HG03196 (cell line): Measurements from ENCODE around the gene OMP.
A peak's percentile ranks its signal among the peaks of the same experiment; 100 is the strongest.
"Not testable (repeated sequence)": the region's sequence is repeated elsewhere in the genome, so short reads cannot be mapped to it uniquely, and the experiment has no call there.

Experiments used
- ATAC-seq: cut with Tn5 transposase; IDR thresholded peaks from one replicate; pipeline ENCODE4 v1.9.1; 2021; ENCODE audit not compliant: unreplicated experiment

The OMP gene

GRCh38 chr11:77085652-77086051, 17.0 kb upstream of the OMP start:
- no peak for ATAC-seq

- no peak for ATAC-seq
These were observed 15.8 kb upstream of the OMP start for GRCh38 chr11:77086521-77087472.

DNA sequence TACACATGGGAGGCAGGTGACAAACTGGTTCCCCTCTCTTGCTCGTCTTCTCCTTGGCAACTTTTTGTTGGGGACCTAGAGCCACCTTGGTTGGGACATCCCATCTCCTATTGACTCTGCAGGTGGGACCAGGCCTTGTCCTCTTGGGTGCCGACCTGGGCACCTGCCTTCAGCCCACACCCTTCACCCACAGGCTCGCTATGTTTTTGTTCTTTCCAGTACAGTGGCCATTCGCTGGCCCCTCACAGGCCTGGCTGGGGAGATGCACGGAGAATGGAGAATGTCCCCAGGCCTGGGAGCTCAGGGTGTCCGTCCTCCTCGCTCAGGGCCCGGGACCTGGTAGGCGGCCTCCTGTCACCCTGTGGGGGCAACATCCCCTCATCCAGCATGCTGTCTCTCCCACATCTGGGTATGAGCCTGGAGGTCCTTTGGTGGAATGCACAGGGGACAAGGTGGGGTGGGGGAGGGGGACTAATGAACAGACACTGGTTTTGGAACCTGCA, 14.9 kb upstream of the OMP start:
- no peak for ATAC-seq

DNA sequence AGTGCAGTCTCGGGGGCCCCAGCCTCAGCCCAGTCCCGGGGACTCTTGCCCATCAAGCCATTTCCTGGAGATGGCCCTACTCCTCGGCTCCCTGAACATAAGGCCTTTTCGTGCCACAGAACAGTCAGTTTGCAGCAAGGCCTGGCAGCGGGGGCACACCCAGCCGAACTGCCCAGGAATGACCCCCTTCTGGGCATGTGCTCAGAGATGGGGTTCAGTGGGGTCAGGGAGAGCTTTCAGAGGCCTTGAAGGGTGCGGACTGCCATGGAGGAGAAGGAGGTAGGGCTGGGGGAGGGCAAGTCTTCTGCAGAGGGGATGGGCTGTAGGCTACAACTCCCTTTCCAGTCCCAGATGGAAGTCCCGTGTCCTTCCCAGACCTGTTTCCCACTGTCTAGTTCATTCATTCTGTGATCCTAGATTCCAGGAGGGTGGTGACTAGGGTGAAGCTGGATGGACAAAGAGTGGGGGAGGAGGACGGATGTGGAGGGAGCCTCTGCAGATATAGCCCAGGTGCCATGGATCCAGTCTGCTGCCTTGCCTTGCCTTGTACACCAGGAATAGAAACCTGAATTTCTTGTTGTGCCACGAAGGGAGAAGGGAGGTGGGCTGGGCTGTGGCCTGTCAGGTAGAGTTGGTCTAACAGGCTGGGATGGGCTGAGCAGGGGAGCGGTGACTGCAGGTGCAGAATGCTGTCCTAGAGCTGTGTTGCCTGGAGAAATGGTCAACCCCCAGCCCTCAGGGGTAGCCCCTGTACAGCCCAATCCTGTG, 14.2 kb upstream of the OMP start:
- no peak for ATAC-seq

DNA sequence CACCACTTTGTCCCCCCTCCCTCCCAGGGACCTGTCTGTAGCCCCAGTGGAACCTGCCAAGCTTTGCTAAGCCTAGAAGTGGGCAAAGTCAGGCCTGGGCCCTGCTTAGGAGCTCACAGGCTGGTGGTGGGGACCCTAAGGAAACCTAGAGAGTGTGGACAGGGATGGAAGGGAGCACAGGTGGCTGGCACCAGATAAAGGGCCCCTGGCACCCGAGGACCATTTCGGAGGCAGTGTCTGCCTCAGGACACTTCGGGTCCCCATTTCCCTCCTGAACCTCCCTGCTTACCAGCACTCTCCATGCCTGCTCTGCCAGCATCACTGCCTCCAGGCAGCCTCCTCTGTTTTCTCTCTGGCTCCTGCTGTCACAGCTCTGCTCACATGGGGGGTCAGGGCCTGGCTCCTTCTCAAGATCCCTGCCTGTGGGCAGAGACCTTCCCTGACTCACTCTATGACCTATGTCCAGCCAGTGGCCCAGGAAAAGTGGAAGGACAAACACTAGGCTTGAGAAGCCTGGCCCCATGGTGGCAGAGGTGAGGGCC, 13.6 kb upstream of the OMP start:
- ATAC-seq = no peak

DNA sequence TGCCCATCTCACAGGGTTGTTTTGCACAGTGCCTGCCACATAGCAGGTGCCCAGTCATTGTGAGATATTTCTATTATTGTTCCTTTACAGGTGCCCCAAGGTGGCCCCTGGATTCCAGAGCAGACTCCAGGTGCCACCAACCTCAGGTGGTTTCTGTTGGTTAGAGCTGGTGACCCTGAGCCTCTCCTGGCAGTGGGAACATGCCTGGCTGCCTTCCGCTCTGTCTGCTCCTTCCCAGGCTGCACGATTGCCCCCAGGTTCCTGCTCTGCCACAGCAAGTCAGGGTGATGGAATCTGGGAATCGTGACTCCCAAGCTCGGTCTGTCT, 12.6 kb upstream of the OMP start:
- ATAC-seq = no peak

GRCh38 chr11:77090373-77091111, 12.1 kb upstream of the OMP start:
- no peak for ATAC-seq

GRCh38 chr11:77091146-77091940, 11.3 kb upstream of the OMP start:
- peak; percentile 58 for ATAC-seq

DNA sequence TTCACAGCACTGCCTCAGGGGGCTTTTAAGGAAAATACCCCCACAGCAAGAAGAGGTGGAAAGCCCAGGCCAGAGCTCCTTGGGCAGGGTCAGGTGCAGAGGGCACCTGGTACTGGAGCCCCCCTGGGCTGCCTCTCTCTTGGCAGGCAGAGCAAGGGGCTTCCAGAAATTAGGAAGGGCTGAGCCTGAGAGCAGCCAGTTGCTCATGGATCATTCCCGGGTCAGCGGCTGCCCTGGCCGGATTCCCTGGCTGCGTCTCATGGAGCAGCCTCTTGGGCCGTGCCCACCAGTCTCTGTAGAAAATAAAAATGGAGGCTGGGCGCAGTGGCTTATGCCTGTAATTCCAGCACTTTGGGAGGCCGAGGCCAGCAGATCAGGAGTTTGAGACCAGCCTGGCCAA, 10.3 kb upstream of the OMP start:
- no peak for ATAC-seq

GRCh38 chr11:77093056-77093891, 9.4 kb upstream of the OMP start:
- ATAC-seq = no peak

DNA sequence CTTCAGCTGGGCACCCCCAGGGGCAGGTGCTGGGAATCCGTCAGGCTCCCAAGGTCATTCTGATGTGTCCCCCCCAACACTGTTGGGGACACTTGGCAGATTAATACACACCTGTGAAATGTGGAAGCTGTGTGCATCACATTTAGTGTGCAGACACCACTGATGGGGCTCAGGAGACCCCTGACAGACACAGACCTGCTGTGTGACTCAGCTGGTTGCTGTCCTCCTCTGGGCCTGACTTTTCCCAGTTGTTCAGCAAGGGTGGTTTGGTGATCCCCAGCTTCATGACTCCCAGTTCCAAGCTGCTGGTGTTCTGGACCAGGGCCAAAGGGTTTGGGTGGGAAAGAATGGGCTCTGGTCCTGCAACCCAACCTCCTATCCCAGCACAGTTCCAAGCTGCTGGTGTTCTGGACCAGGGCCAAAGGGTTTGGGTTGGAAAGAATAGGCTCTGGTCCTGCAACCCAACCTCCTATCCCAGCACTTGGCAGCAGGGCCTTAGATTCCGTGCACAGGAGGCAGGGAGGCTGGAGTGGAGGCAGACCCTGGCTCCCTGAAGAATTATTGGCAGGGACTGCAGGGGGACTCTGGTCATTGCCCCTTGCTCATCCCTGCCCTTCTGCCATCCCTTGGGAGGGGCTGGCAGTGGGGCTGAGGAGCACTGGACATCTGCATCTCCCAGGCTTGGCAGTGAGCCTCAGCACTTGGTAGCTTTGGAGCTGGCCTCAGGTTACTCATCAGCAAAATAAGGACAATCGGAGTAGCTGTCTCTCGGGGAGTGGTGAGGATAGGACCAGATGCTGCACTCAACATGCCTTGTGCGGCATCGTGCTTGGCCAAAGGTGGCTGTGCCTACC, 8.4 kb upstream of the OMP start:
- no peak for ATAC-seq

GRCh38 chr11:77094841-77095365, 7.7 kb upstream of the OMP start:
- no peak for ATAC-seq

DNA sequence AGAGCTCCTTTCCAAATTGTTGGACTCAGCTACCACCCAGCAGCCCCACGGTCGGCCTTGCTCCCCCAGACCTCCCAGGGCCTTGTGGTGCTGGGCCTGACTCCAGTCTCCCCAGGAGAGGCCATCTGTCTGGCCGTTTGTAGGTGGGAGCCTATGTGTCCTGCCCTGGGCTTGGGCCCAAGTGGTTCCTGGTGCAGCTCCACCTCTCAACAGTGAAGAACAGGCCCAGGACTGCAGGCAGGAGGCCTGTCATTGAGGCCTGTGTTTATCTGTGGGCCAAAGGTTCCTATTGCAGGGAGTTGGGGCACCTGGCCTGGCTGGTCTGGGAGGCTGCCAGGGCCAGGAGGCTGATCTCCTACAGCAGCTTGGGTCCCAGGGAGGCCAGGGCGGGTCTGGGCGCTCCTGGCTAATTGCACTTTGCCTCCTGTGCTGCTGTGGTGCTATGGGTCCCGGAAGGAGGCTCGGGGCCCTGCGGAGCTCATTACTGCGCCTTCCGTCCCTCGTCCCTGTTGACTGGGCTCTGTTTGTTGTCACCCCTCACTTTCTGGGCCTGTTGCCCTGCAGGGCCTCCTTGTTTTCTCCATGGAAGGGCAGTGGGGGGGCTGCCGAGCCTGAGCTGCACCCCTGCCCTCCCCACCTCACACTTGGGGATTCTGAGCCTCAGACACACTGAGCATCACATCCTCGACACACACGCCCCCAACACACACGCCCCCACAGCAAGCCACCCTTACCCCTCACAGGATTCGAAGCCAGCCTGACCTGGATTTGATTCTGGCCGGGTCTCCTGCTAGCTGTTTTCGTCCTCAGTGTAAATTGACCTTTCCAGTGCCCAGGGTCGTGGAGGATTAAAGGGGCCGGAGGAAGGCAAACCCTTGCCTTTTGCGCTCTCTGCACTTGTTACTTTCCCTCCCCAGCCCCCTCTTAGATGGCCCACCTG, 6.8 kb upstream of the OMP start:
- ATAC-seq = no peak

GRCh38 chr11:77096591-77097019, 6.0 kb upstream of the OMP start:
- no peak for ATAC-seq

- not testable (repeated sequence) for ATAC-seq
These were observed 5.5 kb upstream of the OMP start for GRCh38 chr11:77097180-77097579.

DNA sequence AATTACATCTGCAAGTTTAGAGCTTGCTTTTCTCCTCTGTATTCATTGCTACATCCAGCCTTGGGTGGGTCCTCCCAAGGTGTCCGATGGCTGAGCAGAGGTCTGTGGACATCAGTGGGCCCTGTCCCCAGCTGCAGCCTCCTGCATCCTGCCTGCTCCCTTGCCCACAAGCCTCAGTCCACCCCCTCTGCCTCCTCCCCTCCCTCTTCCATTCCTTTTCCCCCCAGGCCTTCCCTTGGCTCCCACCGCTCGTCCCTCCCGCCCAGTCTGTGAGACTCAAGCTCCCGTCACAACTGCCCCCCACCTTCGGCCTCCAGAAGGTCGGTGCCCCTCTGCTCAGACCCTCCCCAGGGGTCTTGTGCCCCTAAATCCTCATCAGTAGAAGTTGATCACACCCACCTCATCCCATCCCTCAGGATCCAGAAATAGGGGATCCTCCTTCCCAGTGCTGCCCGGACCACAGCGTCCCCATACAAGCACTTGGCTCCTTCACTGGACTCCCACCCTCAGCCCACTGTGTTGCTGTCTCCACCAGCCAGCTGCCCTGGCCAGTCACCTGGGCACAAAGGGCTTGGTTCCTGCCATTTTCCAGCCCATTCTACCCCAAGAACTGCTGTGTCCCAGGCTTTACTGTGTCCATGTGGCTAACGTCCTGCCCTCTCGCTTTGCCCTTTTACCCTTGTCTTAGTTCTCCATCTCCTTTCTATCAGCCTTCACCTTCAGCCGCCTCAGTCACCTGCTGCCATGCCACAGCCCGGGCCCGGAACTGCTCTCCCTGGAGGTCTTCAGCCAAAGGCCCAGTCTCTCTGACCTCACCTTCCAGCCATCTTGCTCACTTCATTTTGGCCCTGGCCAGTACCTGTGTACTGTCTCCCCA, 2.2 kb upstream of the OMP start:
- ATAC-seq = no peak
